Coronary artery (tissue), 2 donors: ENCODE measurements around the gene NFILZ.
"Not testable (repeated sequence)": the region's sequence is repeated elsewhere in the genome, so short reads cannot be mapped to it uniquely, and the experiment has no call there.

ENCODE experiments used
- DNase-seq: peaks from one replicate; pipeline ENCODE4 v3.0.0-alpha.2; 2017; ENCODE audit warnings: low spot score
- H3K27ac ChIP-seq, 2 donors: fragments of 200-600 bp; sonication (generic); one replicate each; pipeline ENCODE4 v1.5.1; 2016 to 2019
- H3K4me3 ChIP-seq: fragments of 200-600 bp; sonication (generic); 2 replicates; pipeline ENCODE4 v1.5.1; 2016; ENCODE audit warnings: mild to moderate bottlenecking, moderate library complexity
- CTCF ChIP-seq: fragments of 200-600 bp; sonication (generic); IDR thresholded peaks from one replicate; pipeline ENCODE4 v1.5.1; 2019; ENCODE audit warnings: antibody characterized with exemption

NFILZ gene

GRCh38 chr19:8631425-8631819 is 989 bp downstream of the NFILZ start:
- no peak for DNase-seq
- no peak for TF ChIP-seq CTCF
- Histone ChIP-seq H3K4me3 (peak overlapping the region; percentile 5), H3K27ac (peak overlapping the region; percentile 7 to 47)

- Histone ChIP-seq H3K4me3 (no peak overlapping the region), H3K27ac (no peak overlapping the region)
- DNase-seq, result no peak
- TF ChIP-seq CTCF, result no peak
These were observed 5.0 kb downstream of the NFILZ start for GRCh38 chr19:8635422-8635821.

GRCh38 chr19:8637070-8637469 is 6.6 kb downstream of the NFILZ start:
- not testable (repeated sequence) for H3K27ac ChIP-seq, H3K4me3 ChIP-seq, DNase-seq

GRCh38 chr19:8638078-8638619 is 7.7 kb downstream of the NFILZ start:
- H3K27ac ChIP-seq, result no peak overlapping the region
- DNase-seq, result no peak

GRCh38 chr19:8639821-8640401 is 9.5 kb downstream of the NFILZ start:
- Histone ChIP-seq H3K4me3 (no peak overlapping the region), H3K27ac (no peak overlapping the region)
- TF ChIP-seq CTCF, result no peak
- no peak for DNase-seq

More at GRCh38 chr19:8638078-8638619, 7.7 kb downstream of the NFILZ start:
- TF ChIP-seq CTCF, result no peak
- no peak overlapping the region for H3K4me3 ChIP-seq

- DNase-seq, result no peak
- no peak overlapping the region for H3K27ac ChIP-seq
- no peak overlapping the region for H3K4me3 ChIP-seq
- TF ChIP-seq CTCF, result no peak
These were observed 10.1 kb downstream of the NFILZ start for GRCh38 chr19:8640402-8641004.

GRCh38 chr19:8641221-8641907 is 10.9 kb downstream of the NFILZ start:
- no peak overlapping the region for H3K4me3 ChIP-seq
- no peak overlapping the region for H3K27ac ChIP-seq
- TF ChIP-seq CTCF, result no peak
- no peak for DNase-seq
